ENCODE data around the gene ENTPD8.

DNA sequence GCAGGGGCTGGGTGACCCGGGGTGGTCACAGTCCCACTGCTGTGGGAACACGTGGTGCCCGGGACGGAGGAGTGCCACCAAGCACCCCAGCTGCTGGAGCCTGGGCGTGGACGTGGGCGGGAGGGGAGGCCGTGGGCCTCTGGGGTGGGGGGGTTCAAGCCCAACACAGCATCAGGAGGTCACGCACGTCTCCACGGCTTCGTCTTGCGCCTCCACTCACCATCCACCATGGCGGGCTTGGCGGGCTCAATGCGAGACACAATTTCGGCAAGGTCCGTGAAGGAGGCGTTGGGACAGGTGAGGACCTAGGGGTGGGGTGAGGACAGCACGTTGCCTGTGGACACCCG is 20.1 kb upstream of the ENTPD8 start:
- TF ChIP-seq EZH2 (IDR thresholded peaks at IDR 0.05; ENCODE audit: borderline replicate concordance, low read length) = no peak
- TF ChIP-seq, protein P1, sequence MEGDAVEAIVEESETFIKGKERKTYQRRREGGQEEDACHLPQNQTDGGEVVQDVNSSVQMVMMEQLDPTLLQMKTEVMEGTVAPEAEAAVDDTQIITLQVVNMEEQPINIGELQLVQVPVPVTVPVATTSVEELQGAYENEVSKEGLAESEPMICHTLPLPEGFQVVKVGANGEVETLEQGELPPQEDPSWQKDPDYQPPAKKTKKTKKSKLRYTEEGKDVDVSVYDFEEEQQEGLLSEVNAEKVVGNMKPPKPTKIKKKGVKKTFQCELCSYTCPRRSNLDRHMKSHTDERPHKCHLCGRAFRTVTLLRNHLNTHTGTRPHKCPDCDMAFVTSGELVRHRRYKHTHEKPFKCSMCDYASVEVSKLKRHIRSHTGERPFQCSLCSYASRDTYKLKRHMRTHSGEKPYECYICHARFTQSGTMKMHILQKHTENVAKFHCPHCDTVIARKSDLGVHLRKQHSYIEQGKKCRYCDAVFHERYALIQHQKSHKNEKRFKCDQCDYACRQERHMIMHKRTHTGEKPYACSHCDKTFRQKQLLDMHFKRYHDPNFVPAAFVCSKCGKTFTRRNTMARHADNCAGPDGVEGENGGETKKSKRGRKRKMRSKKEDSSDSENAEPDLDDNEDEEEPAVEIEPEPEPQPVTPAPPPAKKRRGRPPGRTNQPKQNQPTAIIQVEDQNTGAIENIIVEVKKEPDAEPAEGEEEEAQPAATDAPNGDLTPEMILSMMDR (conservative IDR thresholded peaks at IDR 0.05 in 1 of 2, IDR thresholded peaks at IDR 0.05 in 1 of 2; ENCODE audit: extremely low read depth in 1 of 2, insufficient read depth in 1 of 2, low read depth in 1 of 2, low read length in 2 of 2) = no peak
